Uterus (tissue), 2 donors: ENCODE measurements around the gene BDKRB2.

ENCODE experiments used
- CTCF ChIP-seq, 4 experiments: fragments of 200-600 bp in 2 of 4; fragments of 450-650 bp in 2 of 4; sonication (generic) in 2 of 4; IDR thresholded peaks; one replicate each; pipeline ENCODE4 v1.5.1; 2016 to 2019; ENCODE audit warnings: antibody characterized with exemption in 4 of 4, mild to moderate bottlenecking in 2 of 4, moderate library complexity in 1 of 4
- POLR2A ChIP-seq, 2 donors: fragments of 450-650 bp; IDR thresholded peaks; one replicate each; pipeline ENCODE4 v1.6.1; 2016; ENCODE audit warnings: antibody characterized with exemption in 2 of 2, mild to moderate bottlenecking in 1 of 2, moderate library complexity in 1 of 2

- TF ChIP-seq CTCF (IDR thresholded peaks at IDR 0.05) (no peak), POLR2A (IDR thresholded peaks at IDR 0.05) (no peak)
These were observed 26.4 kb downstream of the BDKRB2 start for GRCh38 chr14:96231056-96231455.
